OCI-LY3 (cell line): ENCODE results near the gene CEP170B.

Experiments used
- CTCF ChIP-seq: fragments of 200-600, 300-600 bp; sonication (generic); IDR thresholded peaks from 2 replicates; pipeline ENCODE4 v1.5.1; 2014; ENCODE audit warnings: antibody characterized with exemption, low read length, low read depth
- EZH2phosphoT487 ChIP-seq: fragments of 200-600 bp; shearing (Covaris generic); IDR thresholded peaks from 2 replicates; pipeline ENCODE4 v1.6.1; 2018; ENCODE audit warnings: antibody characterized with exemption, mixed run types, low read depth

- TF ChIP-seq CTCF (no peak), EZH2phosphoT487 (no peak)
Observed at GRCh38 chr14:104941508-104942365, 76.7 kb downstream of the CEP170B start.
